A549 (cell line): ENCODE results near the gene TRMT11. TPM values are rescaled to one million over a fixed set of nuclear protein-coding genes. Genes with fewer than 3 reads are reported as not detected.
"Not testable (repeated sequence)": the region's sequence is repeated elsewhere in the genome, so short reads cannot be mapped to it uniquely, and the experiment has no call there.

Experiments used
- ATAC-seq, 2 experiments: fragments of 200-7000 bp in 1 of 2; fragments of >200 bp in 1 of 2; cut with Nextera tagmentation in 1 of 2; cut with Tn5 transposase in 1 of 2; 3 replicates each; pipeline versions ENCODE4 v1.8.0 to v1.9.1; 2018 to 2020; ENCODE audit warnings: mild to moderate bottlenecking in 1 of 2, moderate library complexity in 1 of 2
- CTCF ChIA-PET: fragments of 300-600 bp; sonication (Branson Sonifier 250); formaldehyde crosslinking; extraction: SDS; loops from one replicate; lab custom pipeline; 2021; ENCODE audit warnings: antibody characterized with exemption, inconsistent platforms; lab: Yijun Ruan, JAX
- POLR2A ChIA-PET: fragments of 350-600 bp; formaldehyde crosslinking; extraction: SDS; loops from one replicate; lab custom pipeline; 2021; ENCODE audit warnings: antibody characterized with exemption, inconsistent platforms; lab: Yijun Ruan, JAX
- DNase-seq, 2 experiments: peaks; one replicate each; pipeline versions ENCODE4 v3.0.0 to v3.0.0-alpha.2; 2011 to 2016; ENCODE audit warnings: low read depth in 1 of 2, low spot score in 1 of 2
- FAIRE-seq: peaks from 2 replicates; lab custom pipeline; 2011; peaks lifted over from hg19 to GRCh38; lab: Jason Lieb, UNC
- H3K27ac ChIP-seq, 2 experiments: fragments of >200 bp; sonication (Bioruptor Twin); formaldehyde crosslinking; 3 replicates each; pipeline ENCODE4 v1.5.1; 2016 to 2017
- H3K4me1 ChIP-seq: fragments of >200 bp; sonication (Bioruptor Twin); formaldehyde crosslinking; 3 replicates; pipeline ENCODE4 v1.6.1; 2016
- H3K4me2 ChIP-seq: fragments of >200 bp; sonication (Bioruptor Twin); formaldehyde crosslinking; 3 replicates; pipeline ENCODE4 v1.6.1; 2016
- H3K4me3 ChIP-seq: fragments of >200 bp; sonication (Bioruptor Twin); formaldehyde crosslinking; 3 replicates; pipeline ENCODE4 v1.5.1; 2016
- H3K9me3 ChIP-seq: fragments of >200 bp; sonication (Bioruptor Twin); formaldehyde crosslinking; 3 replicates; pipeline ENCODE4 v1.6.1; 2016
- BHLHE40 ChIP-seq: IDR thresholded peaks from 2 replicates; pipeline ENCODE4 v1.6.1; 2012; ENCODE audit warnings: low read depth, low read length, inconsistent platforms
- CEBPB ChIP-seq, 2 experiments: fragments of >200 bp in 1 of 2; sonication (Bioruptor Twin) in 1 of 2; formaldehyde crosslinking in 1 of 2; IDR thresholded peaks; 2 replicates each; pipeline ENCODE4 v1.6.1; 2012 to 2016
- CHD2 ChIP-seq: fragments of 150-350 bp; IDR thresholded peaks from 2 replicates; pipeline ENCODE4 v1.6.1; 2014; ENCODE audit warnings: low read length; ENCODE audit not compliant: partially characterized antibody
- EHF ChIP-seq: fragments of 250-450 bp; sonication (Bioruptor Pico); IDR thresholded peaks from 2 replicates; pipeline ENCODE4 v1.5.0; 2020; ENCODE audit warnings: mild to moderate bottlenecking
- EHMT2 ChIP-seq: fragments of 200-600 bp; sonication (generic); IDR thresholded peaks from 2 replicates; pipeline ENCODE4 v1.6.1; 2016; ENCODE audit warnings: antibody characterized with exemption, low read depth, mild to moderate bottlenecking, moderate library complexity
- FOSL2 ChIP-seq, 2 experiments: fragments of 450-650 bp in 1 of 2; fragments of >200 bp in 1 of 2; sonication (Bioruptor Twin) in 1 of 2; formaldehyde crosslinking; IDR thresholded peaks; 2 replicates each; pipeline versions ENCODE4 v1.5.0 to v1.6.1; 2016 to 2020; ENCODE audit warnings: mild to moderate bottlenecking in 1 of 2, moderate library complexity in 1 of 2
- GATA3 ChIP-seq: IDR thresholded peaks from 2 replicates; pipeline ENCODE4 v1.6.1; 2012; ENCODE audit warnings: borderline replicate concordance
- HDAC2 ChIP-seq: fragments of 200-600 bp; sonication (generic); IDR thresholded peaks from 2 replicates; pipeline ENCODE4 v1.6.1; 2016
- HES2 ChIP-seq: fragments of >200 bp; sonication (Bioruptor Twin); formaldehyde crosslinking; IDR thresholded peaks from 2 replicates; pipeline ENCODE4 v1.6.1; 2016
- HEYL ChIP-seq: fragments of 250-450 bp; sonication (Bioruptor Pico); IDR thresholded peaks from 2 replicates; pipeline ENCODE4 v1.8.0; 2021; ENCODE audit warnings: mild to moderate bottlenecking, moderate library complexity
- HOXA7 ChIP-seq: fragments of 250-450 bp; sonication (Bioruptor Pico); IDR thresholded peaks from 2 replicates; pipeline ENCODE4 v1.5.0; 2020; ENCODE audit warnings: mild to moderate bottlenecking, moderate library complexity
- HOXB13 ChIP-seq: fragments of 250-450 bp; sonication (Bioruptor Pico); IDR thresholded peaks from 2 replicates; pipeline ENCODE4 v1.5.0; 2020; ENCODE audit warnings: low read depth, mild to moderate bottlenecking, moderate library complexity
- HOXB5 ChIP-seq: fragments of 250-450 bp; sonication (Bioruptor Pico); IDR thresholded peaks from 2 replicates; pipeline ENCODE4 v1.5.0; 2020; ENCODE audit warnings: mild to moderate bottlenecking, moderate library complexity
- JUN ChIP-seq, 2 experiments: fragments of >200 bp; sonication (Bioruptor Twin); formaldehyde crosslinking; IDR thresholded peaks; 2 replicates in 1 of 2; 3 replicates in 1 of 2; pipeline ENCODE4 v1.6.1; 2016 to 2017
- JUNB ChIP-seq: fragments of >200 bp; sonication (Bioruptor Twin); formaldehyde crosslinking; IDR thresholded peaks from 2 replicates; pipeline ENCODE4 v1.6.1; 2016
- NPAS2 ChIP-seq: fragments of 250-450 bp; sonication (Bioruptor Pico); IDR thresholded peaks from 2 replicates; pipeline ENCODE4 v1.8.0; 2022; ENCODE audit warnings: mild to moderate bottlenecking, moderate library complexity, borderline replicate concordance
- PBX3 ChIP-seq: IDR thresholded peaks from 2 replicates; pipeline ENCODE4 v1.6.1; 2012
- PHF8 ChIP-seq: fragments of 200-600 bp; sonication (generic); IDR thresholded peaks from 2 replicates; pipeline ENCODE4 v1.6.1; 2016; ENCODE audit warnings: low read depth, mild to moderate bottlenecking, antibody characterized with exemption, moderate library complexity, borderline replicate concordance
- POLR2AphosphoS2 ChIP-seq: conservative IDR thresholded peaks from 2 replicates; pipeline ENCODE4 v1.6.1; 2012; ENCODE audit warnings: low read length, improper control_type of control experiment, inconsistent platforms
- RAD21 ChIP-seq, 2 experiments: fragments of >200 bp in 1 of 2; sonication (Bioruptor Twin) in 1 of 2; formaldehyde crosslinking in 1 of 2; IDR thresholded peaks in 1 of 2; conservative IDR thresholded peaks in 1 of 2; 2 replicates in 1 of 2; 3 replicates in 1 of 2; pipeline ENCODE4 v1.6.1; 2012 to 2018; ENCODE audit warnings: inconsistent platforms in 1 of 2
- RFX5 ChIP-seq: fragments of 450-650 bp; IDR thresholded peaks from 2 replicates; pipeline ENCODE4 v1.7.1; 2014; ENCODE audit warnings: antibody characterized with exemption, mild to moderate bottlenecking, moderate library complexity
- RNF2 ChIP-seq: fragments of 200-600 bp; sonication (generic); IDR thresholded peaks from 2 replicates; pipeline ENCODE4 v1.6.1; 2016; ENCODE audit warnings: low read depth, mild to moderate bottlenecking, antibody characterized with exemption, moderate library complexity, borderline replicate concordance
- SMC3 ChIP-seq: fragments of >200 bp; sonication (Bioruptor Twin); formaldehyde crosslinking; IDR thresholded peaks from 3 replicates; pipeline ENCODE4 v1.6.1; 2018; ENCODE audit warnings: inconsistent platforms
- SREBF2 ChIP-seq: fragments of 450-650 bp; IDR thresholded peaks from 2 replicates; pipeline ENCODE4 v1.6.1; 2014; ENCODE audit warnings: mild to moderate bottlenecking, moderate library complexity
- TFCP2L1 ChIP-seq: fragments of 250-450 bp; sonication (Bioruptor Pico); IDR thresholded peaks from 2 replicates; pipeline ENCODE4 v1.5.0; 2021; ENCODE audit warnings: mild to moderate bottlenecking
- TP53 ChIP-seq: fragments of 250-450 bp; sonication (Bioruptor Pico); IDR thresholded peaks from 2 replicates; pipeline ENCODE4 v1.5.0; 2021; ENCODE audit warnings: mild to moderate bottlenecking, moderate library complexity
- WGBS: methylation state at CpG from one replicate; pipeline ENCODE4 v1.1.6; 2017; ENCODE audit errors: missing lambda C conversion rate; 5-methylcytosine and 5-hydroxymethylcytosine counted together
- polyA plus RNA-seq, 4 experiments: library from polyadenylated mRNA; depleted of rRNA in 3 of 4; stranded (reverse); fragments of >200 nt; fragmentation: RNase III in 1 of 4; extraction: RNeasy Plus Mini Kit Qiagen cat#74134 plus additional on column Dnase treatment in 1 of 4; gene quantifications; 2 replicates in 3 of 4; 3 replicates in 1 of 4; pipeline ENCODE4 v1.2.3, GENCODE V29; 2011 to 2017

Gene TRMT11
- polyA plus RNA-seq, 2 of the 4 experiments (the other 2 are of a cell fraction): 17.4 to 44.1 TPM

GRCh38 chr6:126055449-126055848 is 69.1 kb downstream of the TRMT11 start:
- TF ChIP-seq RNF2 (no peak), BHLHE40 (no peak), EHMT2 (no peak), HOXA7 (CRISPR knock-in tag) (no peak), JUNB (no peak), HDAC2 (no peak), TP53 (CRISPR knock-in tag) (no peak), FOSL2 (IDR thresholded peaks at IDR 0.05) (no peak), FOSL2 (CRISPR knock-in tag; IDR thresholded peaks at IDR 0.05) (no peak), HOXB5 (CRISPR knock-in tag) (no peak), JUN (IDR thresholded peaks at IDR 0.05) (no peak), CEBPB (IDR thresholded peaks at IDR 0.05) (no peak), NPAS2 (CRISPR knock-in tag) (no peak), PBX3 (no peak), HEYL (CRISPR knock-in tag) (no peak), RAD21 (conservative IDR thresholded peaks at IDR 0.05 in 1 of 2, IDR thresholded peaks at IDR 0.05 in 1 of 2) (no peak), PHF8 (no peak), POLR2AphosphoS2 (no peak), HES2 (no peak), HOXB13 (CRISPR knock-in tag) (no peak), EHF (no peak)
- 84% methylated on average over 4 of the region's 4 CpGs for WGBS
- ChIA-PET POLR2A (no interaction called here), CTCF (no interaction called here)
- H3K4me3 ChIP-seq: no peak overlapping the region
- no peak overlapping the region for H3K4me2 ChIP-seq
- DNase-seq (no peak), ATAC-seq (no peak), FAIRE-seq (no peak)
- peaks cover 7% of the 10 kb centered on the region; the same call in 1 of the 3 replicates for H3K4me1 ChIP-seq
- H3K27ac ChIP-seq: no peak overlapping the region
- H3K9me3 ChIP-seq: no peaks in the 10 kb centered on the region

DNA sequence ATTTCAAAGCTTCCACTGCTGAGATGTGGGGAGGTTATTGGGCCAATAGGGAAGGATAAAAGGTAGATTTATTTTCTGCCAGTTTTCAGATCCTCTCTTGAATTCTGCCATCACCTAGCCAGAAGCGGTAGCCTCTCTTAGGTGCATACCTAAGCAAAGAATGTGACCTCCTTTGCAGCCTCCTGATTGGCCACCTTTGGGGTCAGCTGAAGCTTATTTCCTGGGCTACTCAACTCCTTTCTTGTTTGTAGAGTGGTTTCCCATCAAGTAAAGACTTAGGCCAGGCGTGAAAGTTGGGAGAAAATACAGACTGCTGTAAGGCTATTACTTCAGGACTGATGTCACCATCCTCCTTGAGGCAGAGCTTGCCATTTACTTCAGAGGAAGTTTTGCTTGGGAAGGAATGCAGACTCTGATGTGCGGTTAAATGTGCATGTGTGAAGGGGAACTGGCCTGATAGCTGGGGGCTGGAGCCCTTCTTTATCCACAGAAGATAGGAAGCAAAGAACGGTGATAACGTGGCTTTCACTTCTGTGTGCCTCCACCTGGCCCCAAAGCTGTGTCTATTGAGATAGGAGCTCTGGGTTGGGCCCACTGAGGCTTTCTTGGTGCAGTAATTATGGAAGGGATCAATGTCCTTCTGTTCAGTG is 70.1 kb downstream of the TRMT11 start:
- POLR2A ChIA-PET: no interaction called here
- Histone ChIP-seq H3K4me3 (no peak overlapping the region), H3K27ac (no peak overlapping the region), H3K4me1 (no peaks in the 10 kb centered on the region), H3K9me3 (no peaks in the 10 kb centered on the region), H3K4me2 (no peak overlapping the region)
- no peak for TF ChIP-seq CHD2
- TF ChIP-seq SREBF2: no peak
- no peak for TF ChIP-seq GATA3
- no peak for TF ChIP-seq SMC3
- no peak for TF ChIP-seq HOXB13 (CRISPR knock-in tag)
- TF ChIP-seq TFCP2L1 (CRISPR knock-in tag): no peak
- no peak for TF ChIP-seq RFX5
- no peak for TF ChIP-seq RAD21 (conservative IDR thresholded peaks at IDR 0.05 in 1 of 2, IDR thresholded peaks at IDR 0.05 in 1 of 2)
- 96% methylated on average over 5 of the region's 5 CpGs for WGBS
- DNase-seq: no peak
- ATAC-seq: no peak
- CTCF ChIA-PET: no interaction called here
- no peak for FAIRE-seq

DNA sequence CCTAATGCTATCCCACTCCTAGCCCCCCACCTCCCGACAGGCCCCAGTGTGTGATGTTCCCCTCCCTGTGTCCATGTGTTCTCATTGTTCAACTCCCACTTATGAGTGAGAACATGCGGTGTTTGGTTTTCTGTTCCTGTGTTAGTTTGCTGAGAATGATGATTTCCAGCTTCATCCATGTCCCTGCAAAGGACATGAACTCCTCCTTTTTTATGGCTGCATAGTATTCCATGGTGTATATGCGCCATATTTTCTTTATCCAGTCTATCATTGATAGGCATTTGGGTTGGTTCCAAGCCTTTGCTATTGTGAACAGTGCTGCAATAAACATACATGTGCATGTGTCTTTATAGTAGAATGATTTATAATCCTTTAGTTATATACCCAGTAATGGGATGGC is 71.7 kb downstream of the TRMT11 start:
- H3K4me3 ChIP-seq, H3K27ac ChIP-seq, FAIRE-seq, DNase-seq, H3K4me1 ChIP-seq, POLR2A ChIA-PET, H3K4me2 ChIP-seq, H3K9me3 ChIP-seq, ATAC-seq: not testable (repeated sequence)
- 87% methylated on average over 3 of the region's 3 CpGs for WGBS
- CTCF ChIA-PET: interaction anchor here (1.2 kb wide), 1 partner anchor 25 kb away, joined by 3 read pairs; no protein-coding TSS in a partner anchor
